A673 (cell line): ENCODE data around the gene DNAH3. TPM values are rescaled to one million over a fixed set of nuclear protein-coding genes. Genes with fewer than 3 reads are reported as not detected.

Source experiments
- BruUV-seq: library from RNA; stranded (reverse); fragments of 400-500 nt; replicated peaks from 2 replicates; lab custom pipeline; 2021; lab: Mats Ljungman, UMichigan
- CTCF ChIA-PET: fragments of 300-600 bp; sonication (Branson Sonifier 250); formaldehyde crosslinking; loops from one replicate; lab custom pipeline; 2022; ENCODE audit warnings: antibody characterized with exemption; lab: Charles Lee
- POLR2A ChIA-PET: fragments of 300-600 bp; sonication (Branson Sonifier 250); formaldehyde crosslinking; loops from one replicate; lab custom pipeline; 2022; ENCODE audit warnings: antibody characterized with exemption; ENCODE audit not compliant: low non-redundant PET; lab: Charles Lee
- DNase-seq: peaks from one replicate; pipeline ENCODE4 v3.0.0-alpha.2; 2015; ENCODE audit warnings: low spot score
- H3K27ac ChIP-seq: fragments of 200-600 bp; sonication (generic); 2 replicates; pipeline ENCODE4 v1.5.1; 2016; ENCODE audit warnings: mixed run types, low read depth, mild to moderate bottlenecking, mixed read lengths, antibody characterized with exemption, low read length; ENCODE audit not compliant: poor library complexity, severe bottlenecking
- H3K27me3 ChIP-seq: fragments of 200-600 bp; sonication (generic); replicated peaks from 2 replicates; pipeline ENCODE4 v1.6.1; 2017; ENCODE audit warnings: mixed run types, low read depth, mild to moderate bottlenecking, mixed read lengths, antibody characterized with exemption, low read length; ENCODE audit not compliant: insufficient read depth, poor library complexity
- H3K36me3 ChIP-seq: fragments of 200-600 bp; sonication (generic); 2 replicates; pipeline ENCODE4 v1.6.1; 2016; ENCODE audit warnings: mixed run types, mild to moderate bottlenecking, mixed read lengths, antibody characterized with exemption, low read length; ENCODE audit not compliant: insufficient read depth, poor library complexity, severe bottlenecking
- H3K4me1 ChIP-seq: fragments of 200-600 bp; sonication (generic); 2 replicates; pipeline ENCODE4 v1.6.1; 2017; ENCODE audit warnings: mixed run types, mild to moderate bottlenecking, mixed read lengths, antibody characterized with exemption, low read length; ENCODE audit not compliant: insufficient read depth, poor library complexity, severe bottlenecking
- H3K4me3 ChIP-seq: fragments of 200-600 bp; sonication (generic); 2 replicates; pipeline ENCODE4 v1.5.1; 2016; ENCODE audit warnings: low read depth, mixed run types, mild to moderate bottlenecking, mixed read lengths, low read length; ENCODE audit not compliant: poor library complexity, severe bottlenecking
- H3K9me3 ChIP-seq: fragments of 200-600 bp; sonication (generic); 2 replicates; pipeline ENCODE4 v1.6.1; 2016; ENCODE audit warnings: mixed run types, low read depth, mild to moderate bottlenecking, mixed read lengths, antibody characterized with exemption, low read length; ENCODE audit not compliant: poor library complexity, severe bottlenecking
- CTCF ChIP-seq: fragments of 300-800, 200-600 bp; sonication (generic); conservative IDR thresholded peaks from 2 replicates; pipeline ENCODE4 v1.5.1; 2017; ENCODE audit warnings: low read depth, mild to moderate bottlenecking, antibody characterized with exemption, low read length, moderate library complexity, mixed read lengths
- EZH2 ChIP-seq: fragments of 200-600 bp; sonication (generic); IDR thresholded peaks from 2 replicates; pipeline ENCODE4 v1.6.1; 2017; ENCODE audit warnings: borderline replicate concordance, low read depth, mild to moderate bottlenecking, mixed read lengths, antibody characterized with exemption, low read length; ENCODE audit not compliant: poor library complexity, severe bottlenecking
- intact Hi-C: fragments of 100-400 bp; cut with micrococcal nuclease; formaldehyde crosslinking; loops from one replicate; pipeline ENCODE4 v1.10.0; 2022; ENCODE audit not compliant: unreplicated experiment
- total RNA-seq: library from RNA; stranded (reverse); gene quantifications from 2 replicates; pipeline ENCODE4 v1.2.3, GENCODE V29; 2021

The DNAH3 gene
- total RNA-seq, 1 experiment from 2014 or later, result not detected

GRCh38 chr16:20911361-20911760 is 239.3 kb downstream of the DNAH3 start:
- POLR2A ChIA-PET, result interaction anchor here (0.7 kb wide), 1 partner anchor 36 kb away, joined by 3 read pairs; no protein-coding TSS in a partner anchor
- peaks cover 7% of the 10 kb centered on the region for H3K4me1 ChIP-seq
- CTCF ChIA-PET, result no interaction called here
- intact Hi-C loops, result no loop called here
- no peak overlapping the region for H3K4me3 ChIP-seq
- TF ChIP-seq EZH2, result no peak
- TF ChIP-seq CTCF, result no peak
- H3K9me3 ChIP-seq, result no peaks in the 10 kb centered on the region
- H3K27me3 ChIP-seq, result no peaks in the 10 kb centered on the region
- no peak for DNase-seq
- BruUV-seq, result no TSS peak
- no peak overlapping the region for H3K27ac ChIP-seq
- no peaks in the 10 kb centered on the region for H3K36me3 ChIP-seq

GRCh38 chr16:20910781-20911321 is 239.8 kb downstream of the DNAH3 start:
- TF ChIP-seq CTCF (no peak), EZH2 (no peak)
- Histone ChIP-seq H3K9me3 (no peaks in the 10 kb centered on the region), H3K36me3 (no peaks in the 10 kb centered on the region), H3K4me3 (no peak overlapping the region), H3K27me3 (no peaks in the 10 kb centered on the region), H3K4me1 (peaks cover 7% of the 10 kb centered on the region), H3K27ac (no peak overlapping the region)
- ChIA-PET CTCF (no interaction called here), POLR2A (interaction anchor here (0.7 kb wide), 1 partner anchor 35 kb away, joined by 3 read pairs; no protein-coding TSS in a partner anchor)
- no TSS peak for BruUV-seq
- intact Hi-C loops, result no loop called here
- peak; percentile 48 for DNase-seq

- peak; percentile 15 for DNase-seq
- Histone ChIP-seq H3K9me3 (no peaks in the 10 kb centered on the region), H3K4me1 (peaks cover 14% of the 10 kb centered on the region), H3K27ac (no peak overlapping the region), H3K36me3 (no peaks in the 10 kb centered on the region), H3K4me3 (no peak overlapping the region), H3K27me3 (no peaks in the 10 kb centered on the region)
- no TSS peak for BruUV-seq
- ChIA-PET CTCF (no interaction called here), POLR2A (no interaction called here)
- intact Hi-C loops, result no loop called here
- no peak for TF ChIP-seq EZH2
- TF ChIP-seq CTCF, result no peak
Measured at GRCh38 chr16:20906341-20907255, 244.0 kb downstream of the DNAH3 start.
